ENCODE measurements around the gene OR2AT4.

Gene OR2AT4

GRCh38 chr11:75041263-75041662 lies 55.4 kb downstream of the OR2AT4 start:
- TF ChIP-seq, protein P1, sequence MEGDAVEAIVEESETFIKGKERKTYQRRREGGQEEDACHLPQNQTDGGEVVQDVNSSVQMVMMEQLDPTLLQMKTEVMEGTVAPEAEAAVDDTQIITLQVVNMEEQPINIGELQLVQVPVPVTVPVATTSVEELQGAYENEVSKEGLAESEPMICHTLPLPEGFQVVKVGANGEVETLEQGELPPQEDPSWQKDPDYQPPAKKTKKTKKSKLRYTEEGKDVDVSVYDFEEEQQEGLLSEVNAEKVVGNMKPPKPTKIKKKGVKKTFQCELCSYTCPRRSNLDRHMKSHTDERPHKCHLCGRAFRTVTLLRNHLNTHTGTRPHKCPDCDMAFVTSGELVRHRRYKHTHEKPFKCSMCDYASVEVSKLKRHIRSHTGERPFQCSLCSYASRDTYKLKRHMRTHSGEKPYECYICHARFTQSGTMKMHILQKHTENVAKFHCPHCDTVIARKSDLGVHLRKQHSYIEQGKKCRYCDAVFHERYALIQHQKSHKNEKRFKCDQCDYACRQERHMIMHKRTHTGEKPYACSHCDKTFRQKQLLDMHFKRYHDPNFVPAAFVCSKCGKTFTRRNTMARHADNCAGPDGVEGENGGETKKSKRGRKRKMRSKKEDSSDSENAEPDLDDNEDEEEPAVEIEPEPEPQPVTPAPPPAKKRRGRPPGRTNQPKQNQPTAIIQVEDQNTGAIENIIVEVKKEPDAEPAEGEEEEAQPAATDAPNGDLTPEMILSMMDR (IDR thresholded peaks at IDR 0.05; ENCODE audit: low read depth, low read length) = no peak
- no peak for DNase-seq (ENCODE audit: low read depth, low spot score)
- in situ Hi-C loops (cut with HindIII; ENCODE audit: low sequenced_read_pairs) = no loop called here
- H3K4me3 ChIP-seq (ENCODE audit: low read depth, low read length) = no peak overlapping the region

DNA sequence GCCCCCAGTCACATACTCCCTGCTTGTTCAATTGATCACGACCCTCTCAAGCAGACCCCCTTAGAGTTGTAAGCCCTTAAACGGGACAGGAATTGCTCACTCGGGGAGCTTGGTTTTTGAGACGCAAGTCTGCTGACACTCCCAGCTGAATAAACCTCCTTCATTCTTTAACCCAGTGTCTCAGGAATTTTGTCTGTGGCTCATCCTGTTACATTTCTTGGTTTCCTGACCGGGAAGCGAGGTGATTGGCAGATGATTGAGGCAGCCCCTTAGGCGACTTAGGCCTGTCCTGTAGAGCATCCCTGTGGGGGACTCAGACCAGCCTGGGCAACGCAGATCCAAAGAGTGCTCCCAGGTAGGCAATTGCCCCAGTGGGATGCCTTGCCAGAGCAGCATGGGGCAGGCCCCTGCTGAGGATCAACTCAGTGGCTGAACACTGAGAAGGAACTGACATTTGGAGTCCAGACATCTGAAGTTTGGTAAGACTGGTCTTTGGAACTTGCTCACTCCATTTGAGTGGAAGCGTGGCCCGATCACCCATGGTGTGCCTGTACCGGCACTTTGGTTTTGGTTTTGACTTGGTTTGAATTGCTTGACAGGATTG lies 56.4 kb downstream of the OR2AT4 start:
- in situ Hi-C loops (cut with HindIII; ENCODE audit: low sequenced_read_pairs) = no loop called here
- DNase-seq (ENCODE audit: low read depth, low spot score) = no peak
- no peak overlapping the region for H3K4me3 ChIP-seq (ENCODE audit: low read depth, low read length)
- TF ChIP-seq, protein P1 (IDR thresholded peaks at IDR 0.05; ENCODE audit: low read depth, low read length) = no peak

DNA sequence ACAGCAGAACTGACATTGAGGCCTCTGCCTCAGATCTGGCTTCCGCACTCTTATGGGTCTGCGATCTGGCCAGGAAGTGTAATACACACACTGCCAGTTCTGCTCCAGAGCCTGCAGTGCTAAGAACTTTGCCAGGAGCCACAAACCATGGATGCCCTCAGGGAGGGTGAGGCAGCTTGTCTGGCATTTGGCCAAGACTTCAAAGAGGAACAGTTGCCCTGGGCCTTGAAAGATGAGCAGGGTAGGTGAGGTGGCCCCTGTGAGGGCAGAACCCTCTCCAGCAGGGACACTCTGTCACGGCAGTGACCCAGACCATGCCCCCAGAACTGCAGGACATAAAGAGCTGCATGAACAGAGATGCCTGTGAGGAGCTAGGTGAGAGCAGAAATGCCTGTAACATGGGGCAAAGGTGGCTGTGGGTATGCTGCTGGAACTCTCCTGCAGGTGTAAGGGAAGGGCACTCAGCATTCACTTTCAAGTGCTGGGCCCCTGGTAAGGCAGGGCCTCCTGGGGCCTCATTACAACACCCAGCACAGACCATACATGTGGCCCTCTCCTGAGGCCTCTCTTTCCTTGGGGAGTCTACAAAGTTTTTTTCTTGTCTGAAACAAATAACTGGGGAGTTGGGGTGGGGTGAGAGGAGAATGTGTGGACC lies 60.6 kb downstream of the OR2AT4 start:
- no peak overlapping the region for H3K4me3 ChIP-seq (ENCODE audit: low read depth, low read length)
- TF ChIP-seq, protein P1 (IDR thresholded peaks at IDR 0.05; ENCODE audit: low read depth, low read length) = no peak
- in situ Hi-C loops (cut with HindIII; ENCODE audit: low sequenced_read_pairs) = no loop called here
- no peak for DNase-seq (ENCODE audit: low read depth, low spot score)

GRCh38 chr11:75035256-75035655 lies 61.4 kb downstream of the OR2AT4 start:
- H3K4me3 ChIP-seq (ENCODE audit: low read depth, low read length) = no peak overlapping the region
- in situ Hi-C loops (cut with HindIII; ENCODE audit: low sequenced_read_pairs) = no loop called here
- TF ChIP-seq, protein P1 (IDR thresholded peaks at IDR 0.05; ENCODE audit: low read depth, low read length) = no peak
- no peak for DNase-seq (ENCODE audit: low read depth, low spot score)

GRCh38 chr11:75033916-75034315 lies 62.8 kb downstream of the OR2AT4 start:
- TF ChIP-seq, protein P1 (IDR thresholded peaks at IDR 0.05; ENCODE audit: low read depth, low read length) = no peak
- H3K4me3 ChIP-seq (ENCODE audit: low read depth, low read length) = no peak overlapping the region
- in situ Hi-C loops (cut with HindIII; ENCODE audit: low sequenced_read_pairs) = no loop called here
- no peak for DNase-seq (ENCODE audit: low read depth, low spot score)

- no peak for DNase-seq (ENCODE audit: low read depth, low spot score)
- no peak overlapping the region for H3K4me3 ChIP-seq (ENCODE audit: low read depth, low read length)
- in situ Hi-C loops (cut with HindIII; ENCODE audit: low sequenced_read_pairs) = no loop called here
- TF ChIP-seq, protein P1 (IDR thresholded peaks at IDR 0.05; ENCODE audit: low read depth, low read length) = no peak
Measured at GRCh38 chr11:75032550-75032935, 64.1 kb downstream of the OR2AT4 start.
